ENCODE measurements around the gene RAPGEF3.

The RAPGEF3 gene

DNA sequence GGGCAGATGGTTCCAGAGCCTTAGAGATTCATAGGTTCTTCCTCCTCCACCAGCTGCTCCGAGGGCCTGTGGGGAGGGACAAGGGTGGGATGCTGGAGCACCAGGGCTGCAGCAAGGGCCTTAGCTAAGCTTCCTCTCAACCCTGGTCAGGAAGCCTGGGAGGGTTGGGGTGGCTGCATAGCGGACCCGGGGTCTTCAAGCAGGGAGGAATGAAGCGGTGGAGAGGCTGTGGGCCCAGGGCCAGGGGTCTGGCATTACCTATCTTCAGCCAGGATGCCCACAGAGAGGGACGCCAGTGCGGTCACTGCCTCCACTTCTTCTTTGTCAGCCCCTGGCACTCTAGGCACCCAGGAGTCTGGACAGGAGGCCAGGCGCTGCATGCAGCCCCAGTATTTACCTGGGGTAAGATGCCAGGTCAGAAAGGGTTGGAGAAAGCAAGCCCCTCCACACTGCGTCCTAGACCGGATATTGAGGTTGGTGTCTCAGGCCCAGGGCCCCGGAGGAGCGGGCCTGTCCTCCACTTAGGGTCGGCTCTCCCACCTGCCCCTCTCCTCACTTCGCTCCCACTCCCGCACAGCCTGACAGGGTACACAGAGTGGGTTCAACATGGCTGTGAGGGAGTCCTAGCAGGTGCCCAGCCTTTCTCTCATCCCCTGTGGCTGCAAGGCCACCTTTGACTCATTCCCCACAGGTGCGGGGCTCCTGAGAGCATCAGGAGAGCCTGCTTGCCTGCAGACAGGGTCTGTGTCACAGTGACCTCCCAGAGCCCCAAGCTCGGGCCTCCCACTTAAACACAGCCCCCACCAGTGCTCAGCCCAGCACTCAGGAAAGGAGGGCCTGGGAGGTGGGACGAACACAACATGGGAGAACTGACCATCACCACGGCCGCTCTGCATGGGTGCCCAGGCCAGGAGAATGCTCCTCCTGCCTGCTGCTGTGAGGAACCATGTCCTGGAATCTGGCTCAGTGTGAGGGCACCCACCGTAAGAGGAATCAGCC lies 25.4 kb upstream of the RAPGEF3 start:
- DNase-seq (ENCODE audit: extremely low read depth, low read depth): no peak
- TF ChIP-seq, protein P1, sequence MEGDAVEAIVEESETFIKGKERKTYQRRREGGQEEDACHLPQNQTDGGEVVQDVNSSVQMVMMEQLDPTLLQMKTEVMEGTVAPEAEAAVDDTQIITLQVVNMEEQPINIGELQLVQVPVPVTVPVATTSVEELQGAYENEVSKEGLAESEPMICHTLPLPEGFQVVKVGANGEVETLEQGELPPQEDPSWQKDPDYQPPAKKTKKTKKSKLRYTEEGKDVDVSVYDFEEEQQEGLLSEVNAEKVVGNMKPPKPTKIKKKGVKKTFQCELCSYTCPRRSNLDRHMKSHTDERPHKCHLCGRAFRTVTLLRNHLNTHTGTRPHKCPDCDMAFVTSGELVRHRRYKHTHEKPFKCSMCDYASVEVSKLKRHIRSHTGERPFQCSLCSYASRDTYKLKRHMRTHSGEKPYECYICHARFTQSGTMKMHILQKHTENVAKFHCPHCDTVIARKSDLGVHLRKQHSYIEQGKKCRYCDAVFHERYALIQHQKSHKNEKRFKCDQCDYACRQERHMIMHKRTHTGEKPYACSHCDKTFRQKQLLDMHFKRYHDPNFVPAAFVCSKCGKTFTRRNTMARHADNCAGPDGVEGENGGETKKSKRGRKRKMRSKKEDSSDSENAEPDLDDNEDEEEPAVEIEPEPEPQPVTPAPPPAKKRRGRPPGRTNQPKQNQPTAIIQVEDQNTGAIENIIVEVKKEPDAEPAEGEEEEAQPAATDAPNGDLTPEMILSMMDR (IDR thresholded peaks at IDR 0.05; ENCODE audit: low read depth, low read length): no peak

DNA sequence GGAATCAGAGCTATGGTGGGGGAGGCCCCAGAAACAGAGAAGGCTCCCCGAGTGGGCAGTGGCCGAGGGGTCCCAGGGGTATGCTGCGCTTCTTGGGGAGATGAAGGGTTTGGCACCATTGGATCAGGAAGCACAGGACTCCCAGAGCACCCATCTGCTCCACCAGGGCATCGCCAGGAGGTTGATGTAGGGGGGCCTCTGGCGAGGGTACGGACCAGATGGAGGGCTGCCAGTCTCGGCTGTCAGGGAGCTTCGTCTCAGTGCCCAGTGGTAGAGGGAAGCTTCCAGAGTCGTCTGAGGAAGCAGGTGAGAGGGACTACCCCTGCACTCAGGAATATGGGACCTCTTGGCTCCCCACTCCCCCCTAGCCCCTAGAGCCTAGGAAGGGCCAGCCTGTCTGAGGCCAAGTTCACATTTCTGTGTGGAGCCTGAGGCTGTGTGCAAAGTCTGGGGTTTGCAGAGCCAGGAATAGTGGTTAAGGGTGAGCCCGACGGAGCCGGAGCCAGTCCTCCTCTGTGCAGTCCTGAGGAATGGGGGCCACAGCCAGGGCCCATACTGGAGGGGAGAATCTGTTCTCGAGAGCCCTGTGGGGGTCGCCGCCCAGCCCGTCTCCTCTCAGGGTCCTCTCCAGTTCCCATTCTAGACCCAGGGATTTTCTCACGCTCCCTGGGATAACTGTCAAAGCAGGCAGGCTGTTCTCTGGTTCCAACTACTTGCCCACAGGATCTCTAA lies 24.5 kb upstream of the RAPGEF3 start:
- TF ChIP-seq, protein P1 (IDR thresholded peaks at IDR 0.05; ENCODE audit: low read depth, low read length): no peak
- DNase-seq (ENCODE audit: extremely low read depth, low read depth): no peak

DNA sequence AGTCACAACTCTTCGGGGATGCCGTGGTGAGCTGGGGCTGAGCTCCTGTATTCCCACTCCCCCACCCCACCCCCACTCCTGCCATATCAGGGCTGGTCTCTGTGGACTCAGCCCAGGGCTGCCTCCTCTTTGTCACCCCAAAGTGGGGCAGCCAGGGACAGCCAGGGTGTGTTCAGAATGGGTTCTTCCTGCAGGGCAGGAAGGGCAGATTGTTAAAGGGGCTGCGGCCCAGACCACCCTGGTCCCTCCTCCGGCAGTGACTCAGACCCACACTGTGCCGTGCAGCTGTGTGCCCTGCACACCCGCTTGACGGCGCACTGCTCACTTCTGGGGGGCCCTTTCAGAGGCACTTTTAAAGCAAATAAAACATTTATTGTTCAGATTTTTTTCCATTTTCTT lies 23.7 kb upstream of the RAPGEF3 start:
- TF ChIP-seq, protein P1 (IDR thresholded peaks at IDR 0.05; ENCODE audit: low read depth, low read length): no peak

DNA sequence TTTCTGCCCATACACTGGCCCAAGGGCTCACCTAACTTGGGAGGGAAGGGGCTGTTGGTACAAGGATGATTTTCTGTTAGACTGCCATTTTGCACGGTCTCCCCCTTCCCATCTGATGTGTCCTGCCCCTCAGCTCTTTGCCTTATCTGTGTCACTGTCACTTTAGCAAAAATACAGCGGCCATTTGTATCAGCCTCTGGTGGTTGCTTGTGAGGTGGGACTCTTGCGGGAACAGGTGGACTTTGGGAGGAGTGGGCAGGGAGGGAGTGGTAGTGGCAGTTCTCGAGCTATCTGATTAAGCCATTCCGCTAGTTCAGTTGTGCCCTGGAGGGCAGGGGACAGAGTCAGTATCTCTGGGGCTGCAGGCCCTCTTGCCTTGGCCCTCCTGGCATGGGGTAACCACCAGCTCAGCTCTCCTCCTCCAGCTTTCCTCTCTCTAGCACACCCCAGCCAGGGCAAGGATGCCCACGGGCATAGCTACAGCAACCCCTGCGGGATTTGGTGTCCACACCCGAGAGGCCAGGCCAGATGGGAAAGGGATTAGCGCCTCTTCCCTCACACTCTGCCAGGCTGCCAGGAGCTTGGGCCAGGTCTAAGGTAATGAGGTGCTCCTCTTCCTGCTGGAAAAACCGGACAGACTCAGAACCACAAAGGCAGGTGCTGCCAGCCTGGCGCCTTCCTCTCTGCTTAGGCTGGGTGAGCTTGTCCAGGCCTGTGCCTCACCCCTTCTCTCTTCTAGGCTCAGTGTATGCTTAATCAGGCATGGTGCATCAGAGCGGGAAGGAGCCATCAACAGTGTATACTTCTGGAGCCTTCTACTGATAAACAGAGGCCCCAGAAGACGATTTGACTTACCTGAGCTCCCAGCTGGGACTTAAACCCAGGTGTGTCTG lies 23.0 kb upstream of the RAPGEF3 start:
- DNase-seq (ENCODE audit: extremely low read depth, low read depth): no peak
- TF ChIP-seq, protein P1 (IDR thresholded peaks at IDR 0.05; ENCODE audit: low read depth, low read length): no peak

More for the DNA sequence above, 23.7 kb upstream of the RAPGEF3 start:
- DNase-seq (ENCODE audit: extremely low read depth, low read depth): no peak

DNA sequence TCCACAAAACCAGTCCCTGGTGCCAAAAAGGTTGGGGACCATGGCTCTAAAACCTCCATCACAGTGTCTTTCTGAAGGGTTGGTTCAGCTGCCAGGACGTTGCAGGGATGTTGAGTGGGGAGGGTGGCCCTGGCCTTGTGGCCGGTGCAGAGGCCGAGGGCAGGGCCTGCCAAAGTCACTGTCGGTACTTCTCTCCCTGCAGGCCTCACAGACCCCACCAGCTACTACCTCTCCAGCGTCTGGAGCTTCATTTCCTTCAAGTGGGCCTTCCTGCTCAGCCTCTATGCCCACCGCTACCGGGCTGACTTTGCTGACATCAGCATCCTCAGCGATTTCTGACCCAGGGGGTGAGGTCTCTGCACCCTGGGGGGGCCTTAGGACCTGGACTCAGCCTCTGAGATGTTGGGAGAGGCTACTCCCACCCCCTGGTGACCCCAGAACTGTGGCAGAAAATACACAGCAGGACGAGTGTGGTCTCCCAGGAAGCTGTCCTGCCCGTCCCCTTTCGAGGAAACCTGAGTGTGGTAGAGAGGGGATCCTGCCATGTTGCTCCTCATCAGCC lies 21.3 kb upstream of the RAPGEF3 start:
- TF ChIP-seq, protein P1 (IDR thresholded peaks at IDR 0.05; ENCODE audit: low read depth, low read length): no peak
- DNase-seq (ENCODE audit: extremely low read depth, low read depth): no peak

DNA sequence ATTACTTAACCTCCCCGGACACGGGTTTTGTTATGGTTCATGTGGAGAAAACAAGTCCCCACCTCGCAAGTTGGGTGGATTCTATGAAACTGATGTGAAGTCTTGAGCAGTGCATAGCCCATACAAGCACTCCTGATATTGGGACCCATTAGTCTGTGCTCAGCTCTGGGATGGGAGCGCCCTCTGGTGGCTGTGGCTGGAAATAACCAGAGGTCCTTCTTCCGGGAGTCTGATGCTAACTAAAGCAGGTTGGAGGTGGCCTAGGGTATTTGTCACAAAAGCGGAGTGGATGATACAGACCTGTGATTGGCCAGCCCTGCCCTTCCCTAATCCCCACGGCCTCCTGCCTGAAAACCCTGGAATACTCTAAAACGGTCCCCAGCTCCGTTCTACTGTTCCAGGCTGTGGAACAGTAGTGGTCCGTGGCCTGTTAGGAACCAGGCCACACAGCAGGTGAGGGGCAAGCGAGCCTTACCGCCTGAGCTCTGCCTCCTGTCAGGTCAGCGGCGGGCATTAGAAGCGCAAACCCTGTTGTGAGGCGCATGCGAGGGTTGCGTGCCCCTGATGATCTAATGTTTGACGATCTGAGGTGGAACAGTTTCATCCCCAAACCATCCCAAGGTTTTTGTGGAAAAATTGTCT lies 20.7 kb upstream of the RAPGEF3 start:
- TF ChIP-seq, protein P1 (IDR thresholded peaks at IDR 0.05; ENCODE audit: low read depth, low read length): peak; percentile 95

More for the DNA sequence above, 20.7 kb upstream of the RAPGEF3 start:
- DNase-seq (ENCODE audit: extremely low read depth, low read depth): peak; percentile 61
